Measurements from ENCODE around the gene IGHMBP2.
"Not testable (repeated sequence)": the region's sequence is repeated elsewhere in the genome, so short reads cannot be mapped to it uniquely, and the experiment has no call there.

IGHMBP2 gene

DNA sequence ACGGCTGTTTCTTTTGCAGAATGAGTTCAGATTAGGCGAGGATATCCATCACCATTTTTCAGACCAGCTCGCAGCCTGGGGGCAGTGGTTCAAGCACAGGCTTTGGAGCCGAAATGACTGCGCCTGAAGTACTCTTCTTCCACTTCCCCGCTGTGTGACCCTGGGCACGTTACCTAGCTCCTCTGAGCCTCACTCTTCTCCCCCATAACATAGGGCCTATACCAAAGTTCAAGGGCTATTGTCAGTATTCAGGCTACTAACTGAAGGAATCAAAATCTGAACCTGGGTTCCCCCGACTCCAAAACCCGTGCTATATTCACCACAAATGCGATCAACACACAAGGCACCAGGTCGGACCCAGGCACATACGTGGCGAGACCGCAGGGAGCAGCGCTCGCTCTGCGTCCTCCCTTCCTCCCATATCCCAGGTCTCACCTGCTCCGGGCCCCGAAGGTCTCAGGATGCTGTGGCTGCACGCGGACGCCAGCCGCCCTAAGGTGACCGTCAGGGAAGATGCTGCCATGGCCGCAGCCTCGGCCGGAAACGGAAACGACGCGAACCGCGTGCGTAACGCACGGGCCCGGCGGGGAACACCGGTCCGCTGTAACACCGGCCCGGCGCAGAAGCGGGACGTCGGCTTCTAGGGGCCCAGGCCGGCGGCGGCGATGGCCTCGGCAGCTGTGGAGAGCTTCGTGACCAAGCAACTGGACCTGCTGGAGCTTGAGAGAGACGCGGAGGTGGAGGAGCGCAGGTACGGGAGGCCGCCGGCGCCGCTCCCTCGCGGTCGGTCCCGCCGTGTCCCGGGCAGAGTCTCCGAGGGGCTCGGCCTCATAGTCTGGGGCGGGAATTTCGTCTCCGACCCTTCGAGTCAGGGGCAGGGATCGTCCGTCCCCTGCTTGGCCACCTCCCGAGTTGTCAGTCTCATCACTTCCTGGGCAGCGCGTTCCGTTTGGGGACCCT is at the start of gene IGHMBP2, which contains the start of gene MRPL21:
Gene IGHMBP2, plus strand, starts transcription at position 604 of the 960 bp plus-strand sequence. Its CDS starts 62 bp downstream, at position 666.
Gene MRPL21, minus strand, starts transcription at position 545 of the 960 bp plus-strand sequence. Its CDS starts 22 bp downstream, at position 523.
- DNase-seq (ENCODE audit: low read depth in 4 of 4, low spot score in 1 of 4): peak; percentile 70 to 84 (median 76)

DNA sequence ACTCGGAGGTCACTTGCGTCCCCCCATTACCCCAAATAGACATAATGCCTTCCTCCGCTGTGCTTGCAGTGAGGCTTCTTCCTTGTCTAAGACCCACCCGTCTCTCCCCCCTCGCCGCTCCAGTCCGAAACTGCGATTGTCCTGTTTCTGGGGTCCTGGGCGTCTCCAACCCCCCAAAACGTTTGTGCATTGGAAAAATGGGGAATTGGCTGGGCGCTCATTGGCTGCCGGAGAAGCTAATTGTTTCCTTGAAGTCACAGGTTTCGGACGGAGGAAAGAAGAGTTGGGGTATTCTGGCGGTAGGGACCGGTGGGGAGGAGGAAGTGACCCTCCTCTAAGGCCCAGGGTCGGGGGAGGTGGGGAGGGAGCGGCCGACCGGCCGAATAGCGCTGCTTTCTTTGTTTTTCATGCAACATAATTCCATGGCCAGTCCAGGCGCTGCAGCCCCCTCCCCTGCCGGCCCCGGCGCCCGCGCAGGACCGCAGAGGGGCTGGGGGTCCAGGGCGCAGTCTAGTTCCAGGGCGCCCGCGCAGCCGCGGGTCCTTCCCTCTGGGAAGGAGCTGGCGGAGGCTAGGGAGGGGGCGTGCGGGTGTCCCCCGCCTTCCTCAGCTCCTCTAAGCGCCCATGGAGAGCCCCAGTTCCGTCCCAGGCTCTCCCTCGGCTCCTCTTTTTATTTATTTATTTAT is 49.3 kb upstream of the IGHMBP2 start:
- no peak for DNase-seq (ENCODE audit: low read depth in 4 of 4, low spot score in 1 of 4)

DNA sequence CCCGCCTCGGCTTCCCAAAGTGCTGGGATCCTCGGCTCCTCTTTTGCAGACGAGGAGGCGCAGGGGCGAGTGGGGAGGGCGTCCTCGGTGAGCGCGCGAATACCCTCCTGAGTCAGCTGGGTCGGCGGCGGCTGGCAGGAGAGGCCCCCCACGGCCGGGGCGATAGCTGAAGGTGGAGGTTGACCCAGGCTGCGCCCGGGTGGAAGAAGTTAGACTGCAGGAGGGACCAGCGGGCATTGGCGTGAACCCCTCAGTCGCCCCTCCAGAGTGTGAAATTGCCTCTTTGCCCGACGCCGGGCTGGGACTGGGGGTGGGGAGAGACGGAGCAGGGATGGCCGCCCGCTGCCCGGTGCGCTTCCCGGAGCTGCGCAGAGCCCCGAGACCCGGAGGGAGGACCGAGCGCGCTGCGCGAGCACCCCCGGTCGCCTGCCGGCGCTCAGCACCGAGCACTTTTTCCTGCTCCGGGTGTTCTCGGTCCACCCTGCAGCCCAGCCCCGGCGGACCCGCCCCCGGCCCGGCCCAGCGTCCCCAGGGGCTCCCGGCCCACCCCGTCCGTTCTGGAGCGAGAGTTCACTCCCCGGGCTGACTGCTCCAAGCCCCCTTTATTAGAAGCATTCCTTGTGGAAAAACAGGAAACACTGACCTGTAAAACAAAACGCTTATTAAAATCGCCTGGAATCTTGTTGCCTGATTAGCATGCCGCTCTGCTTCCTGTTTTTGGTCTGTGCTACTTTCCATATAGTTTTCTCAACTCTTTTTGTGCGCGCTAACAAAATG is 48.3 kb upstream of the IGHMBP2 start:
- DNase-seq (ENCODE audit: low read depth in 4 of 4, low spot score in 1 of 4): no peak

DNA sequence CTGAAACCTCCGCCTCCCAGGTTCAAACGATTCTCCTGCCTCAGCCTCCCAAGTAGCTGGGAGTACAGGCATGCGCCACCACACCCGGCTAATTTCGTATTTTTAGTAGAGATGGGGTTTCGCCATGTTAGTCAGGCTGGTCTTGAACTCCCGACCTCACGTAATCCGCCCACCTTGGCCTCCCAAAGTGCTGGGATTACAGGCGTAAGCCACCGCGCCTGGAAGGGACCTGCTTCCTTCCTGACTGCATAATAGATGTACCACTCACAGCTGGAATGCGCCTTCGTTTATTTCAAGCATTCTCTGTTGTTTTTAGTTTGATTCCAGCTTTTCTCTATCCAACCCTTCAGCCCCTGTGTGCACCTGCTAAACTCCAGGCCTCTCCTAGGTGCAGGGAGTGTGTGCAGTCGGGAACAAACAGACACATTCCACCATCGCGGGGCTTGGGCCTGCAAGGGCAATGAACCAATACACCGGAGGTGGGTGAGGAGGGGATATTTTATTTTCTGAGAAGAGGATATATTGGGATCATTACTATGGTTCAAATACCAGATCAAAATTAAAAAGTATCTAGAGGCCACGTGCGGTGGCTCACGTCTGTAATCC is 47.2 kb upstream of the IGHMBP2 start:
- not testable (repeated sequence) for DNase-seq (ENCODE audit: low read depth in 4 of 4, low spot score in 1 of 4)

DNA sequence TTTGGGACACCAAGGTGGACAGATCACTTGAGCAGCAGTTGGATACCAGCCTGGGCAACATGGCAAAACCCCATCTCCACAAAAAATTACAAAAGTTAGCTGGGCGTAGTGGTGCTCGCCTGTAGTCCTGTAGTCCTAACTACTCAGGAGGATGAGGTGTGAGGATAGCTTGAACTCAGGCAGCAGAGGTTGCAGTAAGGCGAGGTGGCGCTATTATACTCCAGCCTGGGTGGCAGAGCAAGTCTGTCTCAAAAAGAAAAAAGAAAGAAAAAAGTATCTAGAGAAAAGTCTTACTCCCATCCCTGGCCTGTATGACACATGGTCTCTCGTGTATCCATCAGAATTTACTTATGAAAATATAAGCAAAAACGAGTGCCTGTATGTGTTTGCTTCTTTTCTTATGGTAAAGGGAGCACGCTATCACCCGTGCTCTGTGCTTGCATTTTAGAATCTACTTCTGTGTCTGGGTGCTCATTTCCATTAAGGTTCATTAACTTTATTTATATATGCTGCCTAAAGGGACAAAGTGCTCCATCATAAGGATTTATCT is 46.6 kb upstream of the IGHMBP2 start:
- DNase-seq (ENCODE audit: low read depth in 4 of 4, low spot score in 1 of 4): no peak

DNA sequence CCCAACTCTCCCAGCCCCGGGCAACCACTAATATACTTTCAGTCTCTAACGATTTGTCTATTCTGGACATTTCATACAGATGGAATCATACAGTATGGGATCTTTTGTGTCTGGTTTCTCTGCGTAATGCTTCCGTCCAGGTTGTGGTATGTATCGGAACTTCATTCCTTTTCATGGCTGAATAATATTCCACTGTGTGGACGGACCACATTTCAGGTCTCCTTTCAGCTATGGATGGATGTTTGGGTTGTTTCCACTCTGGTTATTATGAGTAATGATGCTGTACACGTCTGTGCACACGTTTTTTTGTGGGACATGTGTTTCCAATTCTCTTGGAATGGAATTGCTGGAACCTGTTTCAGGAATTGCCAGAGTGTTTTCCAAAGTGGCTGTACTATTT is 44.6 kb upstream of the IGHMBP2 start:
- no peak for DNase-seq (ENCODE audit: low read depth in 4 of 4, low spot score in 1 of 4)

DNA sequence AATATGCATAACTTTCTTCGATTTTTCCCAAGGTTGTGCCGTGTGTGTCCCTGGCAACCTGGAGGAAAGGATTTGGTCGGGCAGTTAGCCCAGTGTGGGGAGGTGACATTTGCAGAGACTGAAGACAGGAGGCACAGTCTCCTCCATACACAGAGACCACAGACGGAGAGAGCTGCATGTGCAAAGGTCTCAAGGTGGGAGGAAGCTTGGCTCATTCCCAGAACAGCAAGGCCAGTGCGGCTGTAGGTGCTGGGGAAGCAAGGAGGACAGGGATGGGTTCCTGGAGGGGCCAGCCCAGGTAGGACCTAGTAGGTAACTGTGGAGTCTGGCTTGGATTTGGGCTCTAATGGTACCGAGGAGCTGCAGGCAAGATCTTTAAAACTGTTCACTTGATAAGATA is 41.3 kb upstream of the IGHMBP2 start:
- DNase-seq (ENCODE audit: low read depth in 4 of 4, low spot score in 1 of 4): no peak

DNA sequence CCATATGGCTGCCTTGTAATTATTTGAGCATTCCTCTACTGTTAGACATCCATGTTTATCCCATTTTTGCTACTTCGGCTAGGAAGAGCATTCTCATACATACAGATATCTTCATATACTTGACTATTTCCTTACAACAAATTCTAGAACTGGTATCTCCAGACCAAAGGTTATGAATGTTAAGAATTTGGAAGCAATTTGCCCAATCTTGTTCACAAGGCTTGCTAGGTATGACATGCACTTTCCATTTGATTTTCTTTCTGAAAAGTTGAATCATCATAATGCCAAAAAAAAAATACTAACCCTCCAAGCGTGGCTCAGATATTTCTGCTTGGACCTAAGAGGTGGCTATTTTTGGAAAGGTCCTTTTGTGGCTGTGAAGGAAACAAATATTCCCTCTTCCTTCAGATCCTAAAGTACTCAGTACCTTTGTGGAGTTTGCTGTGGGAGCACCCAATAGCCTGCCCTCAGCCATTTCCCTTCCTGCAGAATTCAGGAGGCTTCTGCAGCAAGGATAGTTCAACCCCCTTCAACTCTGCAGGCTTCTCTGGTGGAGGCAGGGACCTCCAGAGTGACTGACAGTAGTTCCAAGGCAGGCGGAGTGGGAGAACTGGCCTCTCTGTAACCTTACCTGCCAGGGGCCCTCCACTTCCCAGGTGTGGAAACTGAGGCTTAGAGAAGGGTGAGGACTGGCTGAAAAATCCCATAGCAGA is 40.0 kb upstream of the IGHMBP2 start:
- DNase-seq (ENCODE audit: low read depth in 4 of 4, low spot score in 1 of 4): no peak

DNA sequence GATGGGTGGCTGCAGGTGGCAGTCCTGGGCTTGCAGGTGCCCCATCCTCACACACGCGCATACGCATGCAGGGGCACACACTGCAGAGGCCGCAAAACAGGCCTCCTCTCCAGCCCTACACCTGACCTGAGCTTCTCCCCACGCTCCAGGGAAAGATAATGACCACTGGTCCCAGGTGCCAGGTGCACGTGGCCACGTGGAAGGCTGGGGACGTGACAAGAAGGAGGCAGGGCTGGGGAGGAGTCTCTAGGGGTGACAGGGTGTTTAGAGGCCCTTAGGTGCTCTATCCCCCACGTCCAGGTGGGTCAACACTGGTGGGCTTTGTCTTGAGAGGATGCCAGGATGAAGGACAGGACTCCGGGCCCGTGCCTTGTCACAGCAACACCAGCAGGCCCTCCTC is 38.5 kb upstream of the IGHMBP2 start:
- no peak for DNase-seq (ENCODE audit: low read depth in 4 of 4, low spot score in 1 of 4)

DNA sequence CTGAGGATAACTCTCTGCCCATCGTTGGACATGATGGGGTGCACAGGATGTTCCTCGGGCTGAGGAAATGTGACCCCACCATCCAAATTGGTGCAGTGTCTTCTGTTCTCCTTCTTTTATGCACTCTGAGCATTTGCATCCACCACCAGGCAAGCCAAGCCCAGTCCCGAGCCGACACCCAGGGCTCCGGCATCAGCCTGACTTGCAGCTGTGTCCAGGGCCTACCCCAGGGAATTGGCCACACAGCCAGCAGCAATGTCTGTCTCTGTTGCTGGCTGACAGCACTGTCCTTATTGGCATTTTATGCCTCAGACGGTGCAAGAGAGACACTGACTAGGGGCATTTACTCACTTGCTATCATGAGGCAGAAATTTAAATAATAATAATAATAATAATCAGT is 36.6 kb upstream of the IGHMBP2 start:
- DNase-seq (ENCODE audit: low read depth in 4 of 4, low spot score in 1 of 4): no peak

DNA sequence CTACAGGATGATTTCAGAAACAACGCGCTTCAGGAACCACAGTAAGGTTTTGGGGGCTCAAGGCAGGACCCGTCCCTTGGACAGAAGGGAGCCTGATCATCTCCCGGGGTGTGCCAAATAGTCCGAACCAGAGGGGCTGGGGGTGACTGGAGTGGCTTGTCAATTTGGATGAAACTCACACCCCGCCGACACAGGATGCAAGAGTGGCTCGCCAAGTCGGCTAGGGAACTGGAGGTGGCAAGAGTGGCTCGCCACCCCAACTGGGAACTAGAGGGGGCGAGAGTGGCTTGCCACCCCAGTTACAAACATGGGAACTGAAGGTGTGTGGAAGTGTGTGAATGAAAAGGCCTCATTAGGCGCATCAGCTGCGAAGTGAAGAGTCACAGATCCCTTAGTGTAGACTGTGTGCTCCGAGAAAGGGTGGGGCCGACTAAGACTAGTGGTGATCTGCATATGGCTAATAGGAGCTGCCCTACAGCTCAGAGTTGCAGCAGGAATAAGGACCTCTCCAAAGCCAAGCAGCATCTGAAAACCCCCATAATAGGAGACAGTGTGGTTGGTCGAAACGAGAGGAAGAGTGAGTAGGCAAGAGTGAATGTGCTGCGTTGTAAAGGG is 35.4 kb upstream of the IGHMBP2 start:
- no peak for DNase-seq (ENCODE audit: low read depth in 4 of 4, low spot score in 1 of 4)

DNA sequence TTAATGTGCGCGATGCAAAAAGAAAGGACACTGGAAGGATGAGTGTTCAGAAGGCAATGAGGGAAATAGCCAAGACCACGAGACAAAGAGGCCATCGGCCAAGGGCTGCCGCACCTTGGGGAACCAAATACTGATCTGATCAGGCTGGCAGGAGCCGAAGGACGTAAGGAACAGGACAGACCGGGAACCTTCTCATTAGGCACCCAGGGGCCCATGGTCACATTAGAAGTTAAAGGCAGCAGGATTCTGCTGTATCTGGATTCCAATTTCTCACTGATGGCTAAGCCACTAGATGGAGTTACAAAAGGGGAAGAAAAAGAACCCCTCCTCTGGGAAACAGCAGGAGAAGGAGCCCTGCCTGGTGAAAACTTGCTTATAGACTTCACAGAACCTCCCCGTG is 33.2 kb upstream of the IGHMBP2 start:
- DNase-seq (ENCODE audit: low read depth in 4 of 4, low spot score in 1 of 4): no peak

DNA sequence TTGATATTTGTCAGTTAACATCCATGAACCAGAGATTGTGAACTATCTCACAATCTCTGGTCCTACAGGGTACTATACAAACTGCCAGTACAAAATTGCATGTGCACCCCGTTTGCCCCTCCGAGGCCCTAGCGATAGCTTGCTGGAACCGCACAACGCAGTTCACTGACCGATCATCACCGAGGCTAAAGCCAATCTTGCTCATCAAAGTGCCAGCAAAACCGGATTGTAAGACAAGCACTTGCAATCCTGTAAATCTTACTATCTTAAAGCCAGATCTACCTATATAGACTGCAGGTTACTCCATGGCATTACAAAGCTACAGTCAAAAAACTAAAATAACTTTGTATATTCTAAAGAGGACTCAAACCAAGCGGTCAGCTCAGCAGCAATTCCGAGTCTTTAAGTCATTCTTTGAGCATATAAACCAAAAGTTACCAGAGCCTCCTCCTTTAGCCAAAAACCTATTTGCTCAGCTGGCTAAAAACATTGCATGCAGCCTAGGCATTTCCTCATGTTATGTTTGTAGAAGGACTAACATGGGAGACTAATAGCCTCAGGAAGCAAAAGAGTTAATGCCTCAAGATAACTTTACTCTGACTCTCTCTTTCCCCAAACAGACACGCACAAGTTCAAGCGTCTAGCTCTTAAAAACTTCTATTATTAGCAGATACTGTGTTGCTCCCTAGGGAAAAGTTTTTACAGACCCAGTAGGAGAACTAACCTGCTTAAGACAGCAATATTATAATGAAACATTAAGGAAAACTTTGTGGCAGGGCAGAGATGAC is 31.3 kb upstream of the IGHMBP2 start:
- no peak for DNase-seq (ENCODE audit: low read depth in 4 of 4, low spot score in 1 of 4)

DNA sequence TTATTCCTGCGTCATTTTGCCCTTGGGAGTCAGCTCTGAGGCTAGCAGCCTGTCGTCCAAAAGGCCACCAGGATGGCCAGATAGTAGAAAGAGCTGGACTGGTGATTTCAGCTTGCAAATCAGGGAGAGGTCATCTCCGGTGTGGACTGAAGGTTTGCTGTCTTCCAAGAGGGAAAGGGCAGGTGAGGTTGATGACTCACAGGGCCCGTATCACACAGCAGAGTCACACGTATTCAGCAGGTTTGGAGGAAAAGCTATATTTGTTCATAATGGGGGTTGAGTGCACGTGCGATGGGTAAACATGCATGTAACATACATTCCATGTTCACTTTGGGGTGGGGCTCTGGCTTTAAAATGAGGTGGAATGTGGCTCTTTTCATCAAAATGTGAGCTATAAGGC is 25.7 kb upstream of the IGHMBP2 start:
- DNase-seq (ENCODE audit: low read depth in 4 of 4, low spot score in 1 of 4): no peak

DNA sequence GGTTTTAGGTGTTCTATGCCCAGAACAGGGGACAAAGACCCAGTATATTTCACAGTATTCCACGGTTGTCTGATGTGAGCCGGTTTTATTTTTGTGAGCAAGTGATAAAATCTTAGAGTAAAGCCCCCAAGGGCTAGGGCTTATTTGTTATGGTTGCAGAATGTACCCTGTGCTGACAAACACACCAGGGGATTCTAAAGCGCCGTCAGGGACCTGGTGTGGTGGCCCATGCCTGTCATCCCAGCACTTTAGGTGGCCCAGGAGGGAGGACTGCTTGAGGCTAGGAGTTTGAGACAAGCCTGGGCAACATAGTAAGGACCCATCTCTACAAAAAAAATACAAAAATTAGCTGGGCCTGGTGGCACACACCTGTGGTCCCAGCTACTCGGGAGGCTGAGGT is 22.8 kb upstream of the IGHMBP2 start:
- no peak for DNase-seq (ENCODE audit: low read depth in 4 of 4, low spot score in 1 of 4)

DNA sequence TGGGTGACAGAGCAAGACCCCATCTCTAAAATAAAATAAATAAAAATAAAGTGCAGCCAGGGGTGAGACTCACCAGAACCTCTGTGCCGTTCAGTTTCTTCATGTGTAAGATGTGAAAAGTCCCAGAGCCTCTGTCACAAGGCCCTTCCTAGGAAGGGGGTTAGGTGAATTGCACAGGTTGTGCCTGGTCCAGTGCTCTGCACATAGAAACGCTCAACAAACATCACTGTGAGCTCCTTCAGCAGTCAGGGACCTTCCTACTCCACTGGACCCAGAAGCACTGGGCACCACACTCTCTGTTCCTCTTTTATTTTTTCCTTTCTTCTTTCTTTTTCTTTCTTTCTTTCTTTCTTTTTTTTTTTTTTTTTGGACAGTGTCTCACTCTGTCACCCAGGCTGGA is 22.4 kb upstream of the IGHMBP2 start:
- no peak for DNase-seq (ENCODE audit: low read depth in 4 of 4, low spot score in 1 of 4)

DNA sequence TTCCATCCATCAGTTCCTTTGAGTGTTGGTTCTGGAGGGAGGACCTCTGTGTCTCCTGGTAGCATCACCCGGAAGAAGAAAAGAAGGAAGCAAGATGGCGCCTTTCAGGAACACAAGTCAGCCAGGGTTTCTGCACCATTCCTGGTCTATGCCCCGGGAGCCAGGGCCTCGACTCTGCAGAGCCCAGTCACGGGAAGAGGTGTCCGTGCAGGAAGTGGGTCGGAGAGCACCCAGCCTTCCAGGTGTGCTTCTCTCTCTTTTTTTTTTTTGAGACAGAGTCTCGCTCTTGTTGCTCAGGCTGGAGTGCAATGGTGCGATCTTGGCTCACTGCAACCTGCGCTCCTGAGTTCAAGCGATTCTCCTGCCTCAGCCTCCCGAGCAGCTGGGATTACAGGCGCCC is 21.3 kb upstream of the IGHMBP2 start:
- no peak for DNase-seq (ENCODE audit: low read depth in 4 of 4, low spot score in 1 of 4)

DNA sequence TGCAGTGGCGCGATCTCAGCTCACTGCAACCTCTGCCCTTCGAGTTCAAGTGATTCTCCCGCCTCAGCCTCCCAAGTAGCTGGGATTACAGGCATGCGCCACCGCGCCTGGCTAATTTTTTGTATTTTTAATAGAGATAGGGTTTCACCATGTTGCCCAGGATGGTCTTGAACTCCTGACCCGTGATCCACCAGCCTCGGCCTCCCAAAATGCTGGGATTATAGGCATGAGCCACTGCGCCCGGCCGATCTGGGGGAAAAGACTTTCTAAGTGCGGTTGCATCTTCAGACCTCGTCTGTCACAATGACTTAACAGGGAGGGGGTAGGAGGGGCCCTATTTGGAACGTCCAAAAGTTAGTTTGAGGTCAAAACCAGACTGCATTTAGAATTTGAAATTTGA is 18.9 kb upstream of the IGHMBP2 start:
- DNase-seq (ENCODE audit: low read depth in 4 of 4, low spot score in 1 of 4): not testable (repeated sequence)

DNA sequence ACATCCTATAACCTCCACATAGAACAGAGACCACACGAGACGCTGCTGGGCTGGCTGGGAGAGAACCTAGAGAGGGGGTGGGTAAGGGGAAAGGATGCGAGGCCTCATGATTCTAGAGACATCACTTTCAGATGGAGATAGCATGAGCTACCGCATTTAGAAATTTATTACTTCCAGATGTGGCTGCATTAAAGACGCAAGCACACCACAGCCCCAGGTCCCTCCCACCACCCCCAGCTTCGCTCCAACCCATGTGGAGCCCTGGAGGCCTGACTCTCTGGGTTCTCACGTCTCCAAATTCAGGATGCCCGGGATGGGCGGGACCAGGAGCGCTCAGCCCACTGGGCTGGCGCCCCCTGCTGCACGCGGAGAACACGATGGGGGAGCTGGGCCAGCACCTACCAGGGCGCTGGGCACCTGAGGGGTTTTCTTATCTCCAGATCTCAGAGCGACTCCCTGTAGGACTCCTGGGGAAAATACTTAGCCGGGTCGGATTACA is 13.7 kb upstream of the IGHMBP2 start:
- no peak for DNase-seq (ENCODE audit: low read depth in 4 of 4, low spot score in 1 of 4)
